ENCODE results near the gene RUSF1.
"Not testable (repeated sequence)": the region's sequence is repeated elsewhere in the genome, so short reads cannot be mapped to it uniquely, and the experiment has no call there.

RUSF1 gene

GRCh38 chr16:31445931-31446330 lies 62.3 kb downstream of the RUSF1 start:
- DNase-seq, result not testable (repeated sequence)

GRCh38 chr16:31441956-31442355 lies 66.2 kb downstream of the RUSF1 start:
- DNase-seq, result no peak

GRCh38 chr16:31440516-31441184 lies 67.5 kb downstream of the RUSF1 start:
- no peak for DNase-seq

GRCh38 chr16:31439519-31439918 lies 68.7 kb downstream of the RUSF1 start:
- DNase-seq, result no peak
